IMR-90 (cell line): ENCODE results near the gene MET. TPM values are rescaled to one million over a fixed set of nuclear protein-coding genes. Genes with fewer than 3 reads are reported as not detected.
"Not testable (repeated sequence)": the region's sequence is repeated elsewhere in the genome, so short reads cannot be mapped to it uniquely, and the experiment has no call there.

Experiments used
- ATAC-seq: fragments of 200-7000 bp; cut with Tn5 transposase; 2 replicates; pipeline ENCODE4 v1.9.1; 2020; ENCODE audit warnings: low read depth, mild to moderate bottlenecking, moderate library complexity
- BruUV-seq: library from RNA; stranded (reverse); fragments of 400-500 nt; replicated peaks from 2 replicates; lab custom pipeline; 2021; lab: Mats Ljungman, UMichigan
- CTCF ChIA-PET: fragments of 300-600 bp; formaldehyde crosslinking; extraction: SDS; loops from one replicate; lab custom pipeline; 2021; ENCODE audit warnings: antibody characterized with exemption; lab: Yijun Ruan, JAX
- POLR2A ChIA-PET: fragments of 300-600 bp; sonication (Branson Sonifier 250); formaldehyde crosslinking; loops from one replicate; lab custom pipeline; 2022; ENCODE audit warnings: antibody characterized with exemption; ENCODE audit not compliant: unreplicated experiment; lab: Charles Lee
- DNase-seq: peaks from one replicate; pipeline ENCODE4 v3.0.0; 2013
- H2AFZ ChIP-seq: replicated peaks from 2 replicates; pipeline ENCODE3; 2013; ENCODE audit warnings: low read length, mild to moderate bottlenecking; ENCODE audit not compliant: poor library complexity
- H2AK5ac ChIP-seq: 2 replicates; pipeline ENCODE4 v1.6.1; 2013; ENCODE audit warnings: low read depth, low read length, inconsistent platforms
- H2AK9ac ChIP-seq: replicated peaks from 2 replicates; pipeline ENCODE3; 2013; ENCODE audit warnings: mild to moderate bottlenecking, low read depth, low read length, moderate library complexity; ENCODE audit not compliant: poor library complexity
- H2BK120ac ChIP-seq: 2 replicates; pipeline ENCODE4 v1.6.1; 2013; ENCODE audit warnings: low read depth, low read length, inconsistent platforms
- H2BK15ac ChIP-seq: 3 replicates; pipeline ENCODE4 v1.6.1; 2013; ENCODE audit warnings: low read depth, low read length, inconsistent platforms
- H2BK20ac ChIP-seq: 2 replicates; pipeline ENCODE4 v1.6.1; 2013; ENCODE audit warnings: low read depth, mild to moderate bottlenecking, inconsistent platforms, low read length, moderate library complexity
- H2BK5ac ChIP-seq: 2 replicates; pipeline ENCODE4 v1.6.1; 2013; ENCODE audit warnings: mild to moderate bottlenecking, low read depth, low read length, inconsistent platforms; ENCODE audit not compliant: poor library complexity, severe bottlenecking
- H3K14ac ChIP-seq: replicated peaks from 2 replicates; pipeline ENCODE4 v1.6.1; 2013; ENCODE audit warnings: low read depth, low read length, inconsistent platforms
- H3K18ac ChIP-seq: 2 replicates; pipeline ENCODE4 v1.6.1; 2013; ENCODE audit warnings: low read depth, low read length, control low read depth
- H3K23ac ChIP-seq: 2 replicates; pipeline ENCODE4 v1.6.1; 2013; ENCODE audit warnings: low read depth, low read length, inconsistent platforms
- H3K27ac ChIP-seq: 2 replicates; pipeline ENCODE4 v1.5.1; 2013; ENCODE audit warnings: mild to moderate bottlenecking, control low read depth, low read length; ENCODE audit not compliant: insufficient read depth
- H3K27me3 ChIP-seq: 2 replicates; pipeline ENCODE4 v1.6.1; 2013; ENCODE audit warnings: low read length; ENCODE audit not compliant: control insufficient read depth, insufficient read depth
- H3K36me3 ChIP-seq: 2 replicates; pipeline ENCODE4 v1.6.1; 2013; ENCODE audit warnings: low read length, mixed read lengths; ENCODE audit not compliant: control insufficient read depth, insufficient read depth
- H3K4ac ChIP-seq: 2 replicates; pipeline ENCODE4 v1.6.1; 2013; ENCODE audit warnings: low read depth, low read length, inconsistent platforms
- H3K4me1 ChIP-seq: 2 replicates; pipeline ENCODE4 v1.6.1; 2013; ENCODE audit warnings: low read length, mixed read lengths; ENCODE audit not compliant: control insufficient read depth, insufficient read depth
- H3K4me2 ChIP-seq: 2 replicates; pipeline ENCODE4 v1.6.1; 2013; ENCODE audit warnings: low read depth, mild to moderate bottlenecking, control low read depth, low read length, moderate library complexity
- H3K4me3 ChIP-seq: 2 replicates; pipeline ENCODE4 v1.5.1; 2013; ENCODE audit warnings: low read depth, mild to moderate bottlenecking, control low read depth, low read length, moderate library complexity; ENCODE audit not compliant: insufficient read depth
- H3K56ac ChIP-seq: 2 replicates; pipeline ENCODE4 v1.6.1; 2013; ENCODE audit warnings: low read length, inconsistent platforms; ENCODE audit not compliant: insufficient read depth; ENCODE audit errors: extremely low read depth
- H3K79me1 ChIP-seq, 2 experiments: 2 replicates each; pipeline ENCODE4 v1.6.1; 2013; ENCODE audit warnings: low read length in 2 of 2, inconsistent platforms in 1 of 2, low read depth in 1 of 2
- H3K9ac ChIP-seq: 2 replicates; pipeline ENCODE4 v1.6.1; 2013; ENCODE audit warnings: low read depth, low read length, control low read depth
- H3K9me1 ChIP-seq: 2 replicates; pipeline ENCODE4 v1.6.1; 2013; ENCODE audit warnings: low read length, inconsistent platforms; ENCODE audit not compliant: insufficient read depth
- H3K9me3 ChIP-seq: 2 replicates; pipeline ENCODE4 v1.6.1; 2013; ENCODE audit warnings: low read length; ENCODE audit not compliant: control insufficient read depth, insufficient read depth
- H4K20me1 ChIP-seq: 2 replicates; pipeline ENCODE4 v1.6.1; 2013; ENCODE audit warnings: low read length, inconsistent platforms; ENCODE audit not compliant: insufficient read depth
- H4K5ac ChIP-seq: 2 replicates; pipeline ENCODE4 v1.6.1; 2013; ENCODE audit warnings: mild to moderate bottlenecking, low read depth, low read length, control low read depth
- H4K8ac ChIP-seq, 2 experiments: 2 replicates each; pipeline ENCODE4 v1.6.1; 2013; ENCODE audit warnings: low read depth in 2 of 2, low read length in 2 of 2, control low read depth in 1 of 2, inconsistent platforms in 1 of 2
- H4K91ac ChIP-seq: 2 replicates; pipeline ENCODE4 v1.6.1; 2013; ENCODE audit warnings: low read depth, low read length, inconsistent platforms; ENCODE audit not compliant: insufficient read depth
- WGBS, 2 experiments: methylation state at CpG; one replicate each; pipeline versions ENCODE4 v1.1.5 to v1.1.7; 2013; ENCODE audit warnings: missing lambda C conversion rate in 2 of 2; ENCODE audit not compliant: insufficient read length in 1 of 2; ENCODE audit errors: extremely low coverage in 2 of 2; 5-methylcytosine and 5-hydroxymethylcytosine counted together
- dilution Hi-C: fragments of 300-500 bp; cut with HindIII; formaldehyde crosslinking; loops from one replicate; pipeline ENCODE4 v1.14.3; 2018; ENCODE audit warnings: low sequenced_read_pairs; ENCODE audit not compliant: unreplicated experiment
- in situ Hi-C: fragments of 300-500 bp; cut with MboI; formaldehyde crosslinking; loops from 3 replicates; pipeline ENCODE4 v1.14.3; 2019; ENCODE audit warnings: low sequenced_read_pairs, inconsistent platforms, mixed read lengths
- intact Hi-C: fragments of 100-400 bp; cut with micrococcal nuclease; formaldehyde crosslinking; loops from 2 replicates; pipeline ENCODE4 v1.10.0; 2022
- polyA plus RNA-seq, 3 experiments: library from polyadenylated mRNA; depleted of rRNA; stranded (reverse); fragments of >200 nt; gene quantifications; 2 replicates each; pipeline ENCODE4 v1.2.3, GENCODE V29; 2012; ENCODE audit warnings: low replicate concordance in 1 of 3
- total RNA-seq: library from RNA; depleted of rRNA; stranded (reverse); fragments of >200 nt; gene quantifications from 2 replicates; pipeline ENCODE4 v1.2.3, GENCODE V29; 2012

The MET gene
- total and polyA plus RNA-seq, 2 of the 4 experiments (the other 2 are of a cell fraction): 15.0 to 84.6 TPM

DNA sequence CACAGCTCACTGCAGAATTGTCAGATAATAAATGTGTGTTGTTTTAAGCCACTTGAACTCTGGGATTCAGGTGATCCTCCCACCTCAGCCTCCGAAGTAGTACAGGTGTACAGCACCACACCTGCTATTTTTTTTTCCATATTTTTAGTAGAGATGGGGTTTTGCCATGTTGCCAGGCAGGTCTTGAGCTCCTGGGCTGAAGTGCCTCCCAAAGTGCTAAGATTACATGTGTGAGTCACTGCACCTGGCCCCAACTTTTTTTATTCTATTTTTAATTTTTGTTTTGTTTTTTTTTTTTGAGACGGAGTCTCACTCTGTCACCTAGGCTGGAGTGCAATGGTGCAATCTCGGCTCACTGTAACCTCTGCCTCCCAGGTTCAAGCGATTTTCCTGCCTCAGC is 28.8 kb upstream of the MET start:
- H3K9me1 ChIP-seq, H3K27me3 ChIP-seq, H2BK120ac ChIP-seq, H4K5ac ChIP-seq, H4K20me1 ChIP-seq, dilution Hi-C loops, H3K79me1 ChIP-seq, H4K8ac ChIP-seq, H3K4me2 ChIP-seq, DNase-seq, H3K23ac ChIP-seq, H2AK5ac ChIP-seq, H3K4me1 ChIP-seq, H3K36me3 ChIP-seq, POLR2A ChIA-PET, H2BK15ac ChIP-seq, H3K56ac ChIP-seq, H3K4ac ChIP-seq, H3K27ac ChIP-seq, H4K91ac ChIP-seq, H2BK5ac ChIP-seq, H3K9me3 ChIP-seq, in situ Hi-C loops, H3K9ac ChIP-seq, H3K4me3 ChIP-seq, H2AK9ac ChIP-seq, H2BK20ac ChIP-seq, H3K14ac ChIP-seq, BruUV-seq, H2AFZ ChIP-seq, H3K18ac ChIP-seq, ATAC-seq: not testable (repeated sequence)
- no CpG with 5 or more reads among the region's 4 CpGs for whole genome bisulfite sequencing, 2 experiments
- intact Hi-C loops: loop anchor here (1.0 to 5.0 kb wide), 2 partner anchors 13 to 36 kb away; no protein-coding TSS in a partner anchor
- CTCF ChIA-PET: interaction anchor here (1.2 kb wide), 1 partner anchor 14 kb away, joined by 3 read pairs; no protein-coding TSS in a partner anchor
